ENCODE data around the gene SGMS1.

Gene SGMS1

GRCh38 chr10:50304660-50305059 is 319.1 kb downstream of the SGMS1 start:
- H3K4me1 ChIP-seq (ENCODE audit: insufficient read depth, insufficient read length), result no peaks in the 10 kb centered on the region
- H3K4me3 ChIP-seq (ENCODE audit: insufficient read length, low read depth), result no peak overlapping the region
- H3K27me3 ChIP-seq (ENCODE audit: insufficient read depth, insufficient read length), result no peaks in the 10 kb centered on the region
- TF ChIP-seq ZNF274 (IDR thresholded peaks at IDR 0.05; ENCODE audit: low read depth, low read length) (no peak), SUZ12 (IDR thresholded peaks at IDR 0.05; ENCODE audit: extremely low read depth, insufficient read depth, insufficient read length) (no peak), YY1 (IDR thresholded peaks at IDR 0.05; ENCODE audit: insufficient read depth, insufficient read length) (no peak)
- peaks cover 20% of the 10 kb centered on the region for H3K36me3 ChIP-seq (ENCODE audit: insufficient read depth, insufficient read length, low read length)
- H3K9me3 ChIP-seq (ENCODE audit: insufficient read depth, low read length), result no peaks in the 10 kb centered on the region
- DNase-seq (ENCODE audit: low read depth, low spot score), result no peak
- no peak overlapping the region for H3K9ac ChIP-seq (ENCODE audit: insufficient read length, low read depth)

- Histone ChIP-seq H3K36me3 (ENCODE audit: insufficient read depth, insufficient read length, low read length) (no peaks in the 10 kb centered on the region), H3K27me3 (ENCODE audit: insufficient read depth, insufficient read length) (no peaks in the 10 kb centered on the region), H3K4me3 (ENCODE audit: insufficient read length, low read depth) (no peak overlapping the region), H3K9me3 (ENCODE audit: insufficient read depth, low read length) (no peaks in the 10 kb centered on the region), H3K4me1 (ENCODE audit: insufficient read depth, insufficient read length) (no peaks in the 10 kb centered on the region), H3K9ac (ENCODE audit: insufficient read length, low read depth) (no peak overlapping the region)
- TF ChIP-seq SUZ12 (IDR thresholded peaks at IDR 0.05; ENCODE audit: extremely low read depth, insufficient read depth, insufficient read length), result no peak
- TF ChIP-seq ZNF274 (IDR thresholded peaks at IDR 0.05; ENCODE audit: low read depth, low read length), result no peak
- TF ChIP-seq YY1 (IDR thresholded peaks at IDR 0.05; ENCODE audit: insufficient read depth, insufficient read length), result no peak
- DNase-seq (ENCODE audit: low read depth, low spot score), result no peak
These were observed 323.6 kb downstream of the SGMS1 start for GRCh38 chr10:50299948-50300669.

- DNase-seq (ENCODE audit: low read depth, low spot score), result no peak
- H3K4me1 ChIP-seq (ENCODE audit: insufficient read depth, insufficient read length), result no peaks in the 10 kb centered on the region
- H3K36me3 ChIP-seq (ENCODE audit: insufficient read depth, insufficient read length, low read length), result no peaks in the 10 kb centered on the region
- H3K9me3 ChIP-seq (ENCODE audit: insufficient read depth, low read length), result no peaks in the 10 kb centered on the region
- TF ChIP-seq YY1 (IDR thresholded peaks at IDR 0.05; ENCODE audit: insufficient read depth, insufficient read length) (no peak), ZNF274 (IDR thresholded peaks at IDR 0.05; ENCODE audit: low read depth, low read length) (no peak), SUZ12 (IDR thresholded peaks at IDR 0.05; ENCODE audit: extremely low read depth, insufficient read depth, insufficient read length) (no peak)
- H3K27me3 ChIP-seq (ENCODE audit: insufficient read depth, insufficient read length), result no peaks in the 10 kb centered on the region
- H3K4me3 ChIP-seq (ENCODE audit: insufficient read length, low read depth), result no peak overlapping the region
- no peak overlapping the region for H3K9ac ChIP-seq (ENCODE audit: insufficient read length, low read depth)
These were observed 328.4 kb downstream of the SGMS1 start for GRCh38 chr10:50295367-50295766.

- Histone ChIP-seq H3K36me3 (ENCODE audit: insufficient read depth, insufficient read length, low read length) (no peaks in the 10 kb centered on the region), H3K4me3 (ENCODE audit: insufficient read length, low read depth) (no peak overlapping the region)
- no peak for DNase-seq (ENCODE audit: low read depth, low spot score)
These were observed 329.2 kb downstream of the SGMS1 start for GRCh38 chr10:50294582-50294981.

GRCh38 chr10:50293513-50294313 is 330.0 kb downstream of the SGMS1 start:
- no peaks in the 10 kb centered on the region for H3K9me3 ChIP-seq (ENCODE audit: insufficient read depth, low read length)
- no peaks in the 10 kb centered on the region for H3K4me1 ChIP-seq (ENCODE audit: insufficient read depth, insufficient read length)
- no peak overlapping the region for H3K4me3 ChIP-seq (ENCODE audit: insufficient read length, low read depth)
- TF ChIP-seq YY1 (IDR thresholded peaks at IDR 0.05; ENCODE audit: insufficient read depth, insufficient read length) (no peak), SUZ12 (IDR thresholded peaks at IDR 0.05; ENCODE audit: extremely low read depth, insufficient read depth, insufficient read length) (no peak), ZNF274 (IDR thresholded peaks at IDR 0.05; ENCODE audit: low read depth, low read length) (no peak)
- H3K36me3 ChIP-seq (ENCODE audit: insufficient read depth, insufficient read length, low read length), result no peaks in the 10 kb centered on the region
- H3K27me3 ChIP-seq (ENCODE audit: insufficient read depth, insufficient read length), result no peaks in the 10 kb centered on the region
- DNase-seq (ENCODE audit: low read depth, low spot score), result no peak
- no peak overlapping the region for H3K9ac ChIP-seq (ENCODE audit: insufficient read length, low read depth)

More at GRCh38 chr10:50294582-50294981, 329.2 kb downstream of the SGMS1 start:
- TF ChIP-seq YY1 (IDR thresholded peaks at IDR 0.05; ENCODE audit: insufficient read depth, insufficient read length) (no peak), SUZ12 (IDR thresholded peaks at IDR 0.05; ENCODE audit: extremely low read depth, insufficient read depth, insufficient read length) (no peak), ZNF274 (IDR thresholded peaks at IDR 0.05; ENCODE audit: low read depth, low read length) (no peak)
- Histone ChIP-seq H3K9ac (ENCODE audit: insufficient read length, low read depth) (no peak overlapping the region), H3K9me3 (ENCODE audit: insufficient read depth, low read length) (no peaks in the 10 kb centered on the region), H3K27me3 (ENCODE audit: insufficient read depth, insufficient read length) (no peaks in the 10 kb centered on the region), H3K4me1 (ENCODE audit: insufficient read depth, insufficient read length) (no peaks in the 10 kb centered on the region)

GRCh38 chr10:50291261-50291850 is 332.4 kb downstream of the SGMS1 start:
- H3K27me3 ChIP-seq (ENCODE audit: insufficient read depth, insufficient read length), result no peaks in the 10 kb centered on the region
- no peaks in the 10 kb centered on the region for H3K36me3 ChIP-seq (ENCODE audit: insufficient read depth, insufficient read length, low read length)
- TF ChIP-seq YY1 (IDR thresholded peaks at IDR 0.05; ENCODE audit: insufficient read depth, insufficient read length), result no peak
- no peak for TF ChIP-seq SUZ12 (IDR thresholded peaks at IDR 0.05; ENCODE audit: extremely low read depth, insufficient read depth, insufficient read length)
- no peak for TF ChIP-seq ZNF274 (IDR thresholded peaks at IDR 0.05; ENCODE audit: low read depth, low read length)
- H3K4me3 ChIP-seq (ENCODE audit: insufficient read length, low read depth), result no peak overlapping the region
- no peaks in the 10 kb centered on the region for H3K4me1 ChIP-seq (ENCODE audit: insufficient read depth, insufficient read length)
- no peaks in the 10 kb centered on the region for H3K9me3 ChIP-seq (ENCODE audit: insufficient read depth, low read length)
- no peak for DNase-seq (ENCODE audit: low read depth, low spot score)
- H3K9ac ChIP-seq (ENCODE audit: insufficient read length, low read depth), result no peak overlapping the region

- Histone ChIP-seq H3K4me1 (ENCODE audit: insufficient read depth, insufficient read length) (no peaks in the 10 kb centered on the region), H3K4me3 (ENCODE audit: insufficient read length, low read depth) (no peak overlapping the region), H3K36me3 (ENCODE audit: insufficient read depth, insufficient read length, low read length) (no peaks in the 10 kb centered on the region), H3K27me3 (ENCODE audit: insufficient read depth, insufficient read length) (no peaks in the 10 kb centered on the region), H3K9me3 (ENCODE audit: insufficient read depth, low read length) (no peaks in the 10 kb centered on the region), H3K9ac (ENCODE audit: insufficient read length, low read depth) (no peak overlapping the region)
- DNase-seq (ENCODE audit: low read depth, low spot score), result no peak
- TF ChIP-seq YY1 (IDR thresholded peaks at IDR 0.05; ENCODE audit: insufficient read depth, insufficient read length) (no peak), SUZ12 (IDR thresholded peaks at IDR 0.05; ENCODE audit: extremely low read depth, insufficient read depth, insufficient read length) (no peak), ZNF274 (IDR thresholded peaks at IDR 0.05; ENCODE audit: low read depth, low read length) (no peak)
These were observed 334.6 kb downstream of the SGMS1 start for GRCh38 chr10:50289196-50289595.

All from NT2/D1 (cell line).